HG02870 (cell line): ENCODE measurements around the gene CACNA1E.

Experiments
- ATAC-seq: cut with Tn5 transposase; IDR thresholded peaks from one replicate; pipeline ENCODE4 v1.9.1; 2021; ENCODE audit warnings: mild to moderate bottlenecking, moderate library complexity; ENCODE audit not compliant: unreplicated experiment

CACNA1E gene

DNA sequence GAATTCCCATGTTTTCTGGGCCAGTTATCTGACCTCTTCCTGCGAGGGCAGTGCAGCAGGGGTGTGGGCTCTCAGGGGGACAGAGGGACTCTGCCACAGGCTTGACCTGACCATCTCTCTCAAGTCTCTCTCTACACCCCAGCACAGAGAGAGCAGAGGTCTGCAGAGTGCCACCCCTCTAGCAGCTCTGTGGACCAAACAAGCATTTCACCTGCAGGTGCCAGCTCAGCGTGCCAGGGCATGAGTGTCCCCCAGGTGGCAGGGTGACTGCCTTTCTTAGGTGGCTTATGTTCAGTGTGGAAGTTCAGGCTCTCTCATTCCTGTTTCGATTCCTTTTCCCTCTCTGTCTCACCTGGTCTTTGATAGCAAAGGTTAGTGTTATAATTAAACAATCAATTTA, 191.3 kb downstream of the CACNA1E start:
- ATAC-seq, result no peak

DNA sequence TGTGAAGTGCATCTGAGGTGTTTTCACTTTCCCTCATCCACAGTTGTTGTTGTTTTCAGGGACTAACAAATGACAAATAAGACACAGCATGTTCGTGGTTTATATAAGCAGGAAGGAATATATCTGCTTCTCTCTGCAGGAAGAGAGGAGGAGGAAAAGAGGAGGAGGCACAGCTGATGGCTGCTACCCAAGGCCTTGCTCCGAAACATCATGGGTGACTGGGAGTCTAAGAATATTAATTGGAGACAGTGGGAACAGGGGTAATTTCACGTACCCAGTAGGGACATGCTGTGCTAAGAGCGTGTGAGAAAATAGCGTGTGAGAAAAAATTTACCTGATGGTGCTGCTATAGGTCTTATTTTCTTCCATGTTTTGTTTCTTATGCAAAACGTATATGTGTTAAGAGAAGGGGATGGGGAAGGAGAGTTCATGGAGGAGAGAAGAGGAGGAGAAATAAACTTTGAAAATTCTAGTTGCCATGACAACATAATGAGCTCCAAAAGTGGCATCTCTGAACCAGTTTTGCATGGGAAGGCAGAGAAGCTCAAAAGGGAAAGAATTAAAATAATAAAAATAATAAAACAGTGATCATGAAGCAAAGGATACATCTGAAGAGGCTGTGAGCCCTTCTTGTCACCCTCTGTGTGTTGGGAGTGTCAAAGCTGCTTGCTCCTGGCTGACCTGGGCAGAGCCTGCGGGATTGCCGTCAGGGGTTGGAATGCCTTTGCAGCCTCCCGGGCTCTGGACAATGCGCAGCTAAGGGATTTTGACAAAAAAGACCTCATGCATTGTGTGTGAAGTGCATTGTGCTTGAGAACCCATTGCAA, 192.0 kb downstream of the CACNA1E start:
- ATAC-seq, result no peak

DNA sequence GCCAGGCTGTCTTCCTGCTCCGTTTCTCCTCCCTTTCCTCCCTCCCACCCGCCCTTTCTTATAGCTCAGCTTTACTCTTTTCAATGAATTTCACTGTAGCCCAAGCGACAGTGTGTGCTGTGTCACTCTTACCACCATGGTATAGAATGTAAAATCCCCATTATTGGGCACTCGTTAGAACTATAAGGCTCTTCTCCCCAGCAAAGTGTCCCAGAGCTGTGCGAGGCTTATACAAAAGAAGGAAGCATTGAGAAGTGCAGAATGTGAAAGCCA, 192.5 kb downstream of the CACNA1E start:
- no peak for ATAC-seq

DNA sequence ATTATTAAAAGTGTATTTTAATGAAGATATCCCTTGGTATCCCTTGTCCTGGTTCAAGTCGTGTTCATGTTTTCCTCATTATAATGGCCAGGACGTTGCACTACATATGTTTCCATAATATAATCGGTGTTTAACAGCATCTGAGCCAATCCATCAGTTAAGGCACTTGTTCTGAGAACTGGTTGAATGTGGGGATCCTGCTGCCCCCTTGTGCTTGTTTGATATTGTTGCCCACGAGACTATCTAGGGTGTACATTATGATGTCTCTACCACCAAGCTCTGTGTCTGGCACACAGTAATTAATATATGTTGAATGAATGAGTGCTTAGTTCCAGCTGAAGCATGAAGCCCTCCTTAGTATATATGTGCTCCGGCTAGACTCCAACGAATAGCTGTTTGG, 193.0 kb downstream of the CACNA1E start:
- ATAC-seq, result no peak

DNA sequence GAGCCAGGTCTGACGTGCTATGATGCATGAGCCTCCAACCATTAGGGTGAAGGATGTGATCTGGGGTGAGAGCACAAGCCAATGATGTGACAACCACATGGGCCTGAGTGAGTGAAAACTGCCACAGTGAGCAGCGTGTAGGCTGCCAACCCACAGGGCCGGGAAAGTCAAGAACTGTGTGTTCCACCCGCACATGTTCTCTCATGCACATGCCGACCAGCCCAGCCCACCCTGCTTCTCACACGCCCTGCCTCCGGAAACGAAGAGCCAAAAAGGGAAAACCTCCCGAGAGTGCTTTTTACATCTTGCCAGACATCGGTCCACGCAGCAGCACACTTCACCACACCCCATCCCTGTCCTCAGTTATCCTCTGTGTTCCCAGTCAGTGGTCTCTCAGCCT, 197.0 kb downstream of the CACNA1E start:
- no peak for ATAC-seq

DNA sequence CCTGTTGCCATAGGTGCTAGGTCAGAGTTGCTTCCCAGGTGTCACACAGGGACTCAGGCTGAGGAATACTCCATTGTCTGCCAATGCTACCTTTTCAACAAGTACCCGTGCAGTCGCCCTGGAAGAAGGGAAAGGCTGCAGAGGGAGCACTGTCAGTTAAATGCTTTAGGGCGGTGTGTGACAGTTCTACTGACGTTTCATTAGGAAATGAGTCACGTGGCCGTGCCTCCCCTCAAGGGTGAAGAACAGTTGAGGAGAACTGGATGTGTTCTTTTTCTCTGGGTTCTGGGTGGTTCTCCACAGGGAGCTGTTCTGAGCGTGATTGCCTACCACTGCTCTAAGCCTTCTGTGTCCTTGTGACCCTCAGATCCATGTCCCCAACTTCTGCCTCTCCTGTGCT, 197.6 kb downstream of the CACNA1E start:
- no peak for ATAC-seq

DNA sequence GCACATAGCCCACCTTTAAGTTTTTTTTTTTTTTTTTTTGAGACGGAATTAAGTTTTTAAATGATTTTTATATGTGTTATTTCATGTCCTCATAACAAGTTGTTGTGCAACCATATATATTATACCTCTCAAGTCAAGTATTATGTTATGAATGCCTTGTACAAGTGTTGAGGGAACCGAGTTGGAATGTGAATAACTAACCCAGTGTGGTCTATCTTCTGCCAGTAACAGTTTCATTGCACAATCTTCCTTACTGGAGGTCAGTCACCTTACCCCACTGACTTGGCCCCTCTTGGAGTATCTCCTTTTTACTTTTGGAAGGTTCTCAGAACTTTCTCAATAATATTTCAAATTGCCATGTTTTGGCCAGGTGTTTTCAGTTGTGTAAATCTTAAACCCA, 201.9 kb downstream of the CACNA1E start:
- ATAC-seq, result no peak

DNA sequence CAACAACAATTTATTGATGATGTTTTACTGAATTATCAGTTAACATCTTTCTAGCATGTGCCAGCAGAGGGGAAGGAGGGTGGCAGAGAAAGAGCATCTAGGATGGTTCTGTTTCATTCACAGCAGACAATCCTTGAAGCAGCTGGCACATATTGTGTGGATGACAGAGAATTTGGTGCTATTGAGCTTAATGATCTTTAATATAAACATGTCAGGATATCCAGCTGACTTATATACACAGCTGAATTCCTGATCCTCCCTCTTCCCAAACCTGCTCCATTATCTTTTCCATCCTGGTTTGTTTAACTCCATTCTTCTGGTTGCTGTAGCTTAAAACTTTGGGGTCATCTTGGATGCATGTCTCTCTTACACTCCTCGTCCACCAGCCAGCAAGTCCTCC, 218.6 kb downstream of the CACNA1E start:
- ATAC-seq, result no peak

DNA sequence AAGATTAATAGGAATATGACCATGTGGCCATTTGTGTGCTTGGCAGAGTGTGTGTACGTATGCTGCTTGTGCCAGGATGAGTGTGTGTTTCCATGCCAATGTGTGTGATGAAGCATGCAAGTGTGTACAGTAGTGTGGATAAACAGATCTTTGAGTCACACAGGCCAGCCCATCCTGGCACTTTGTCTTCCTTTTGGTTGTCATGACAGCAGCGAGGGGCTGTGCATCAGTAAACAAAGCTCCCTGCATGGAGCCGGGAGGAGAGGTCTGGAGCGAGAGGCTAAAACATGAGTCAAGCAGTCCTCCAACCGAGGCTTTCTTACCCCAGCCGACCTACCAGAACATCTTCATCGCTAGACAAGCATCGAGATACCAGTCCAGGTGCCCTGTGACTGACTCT, 221.2 kb downstream of the CACNA1E start:
- ATAC-seq, result no peak

DNA sequence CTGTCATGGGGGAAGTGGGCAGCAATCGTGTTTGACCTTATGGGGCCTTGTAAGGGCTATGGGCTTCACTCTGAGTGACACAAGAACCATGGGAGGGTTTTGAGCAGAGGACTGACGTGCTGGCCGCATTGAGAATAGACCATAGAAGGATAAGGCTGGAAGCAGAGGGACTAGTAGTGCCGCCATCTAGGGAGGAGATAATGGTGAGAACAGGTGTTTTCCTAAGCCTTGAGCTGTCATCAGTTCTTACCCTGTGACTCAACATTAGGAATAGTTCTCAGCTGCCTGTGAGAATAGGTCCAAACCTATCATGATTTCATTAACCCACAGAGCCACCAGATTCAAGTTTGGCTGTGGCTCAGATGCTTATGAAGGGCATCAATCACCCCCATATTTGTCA, 228.5 kb downstream of the CACNA1E start:
- no peak for ATAC-seq

DNA sequence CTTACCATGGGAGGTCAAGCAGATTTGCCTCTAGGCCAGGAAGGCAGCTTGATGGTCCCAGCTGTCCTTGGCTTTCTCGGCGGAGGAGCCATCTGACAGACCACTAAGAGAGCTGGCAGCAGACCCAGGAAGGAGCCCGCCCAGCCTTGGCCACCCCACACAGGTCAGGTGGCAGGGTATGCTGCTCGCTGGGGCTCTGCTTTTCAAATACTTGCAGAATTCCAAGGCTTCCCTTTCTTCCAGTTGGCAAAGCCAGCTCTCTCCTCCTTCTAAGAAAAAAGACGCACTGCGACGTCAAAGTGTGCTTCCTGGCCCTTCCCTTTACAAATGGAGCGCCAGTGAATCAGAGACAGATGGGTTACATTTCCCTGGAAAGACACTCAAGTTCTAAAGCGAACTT, 229.4 kb downstream of the CACNA1E start:
- no peak for ATAC-seq

DNA sequence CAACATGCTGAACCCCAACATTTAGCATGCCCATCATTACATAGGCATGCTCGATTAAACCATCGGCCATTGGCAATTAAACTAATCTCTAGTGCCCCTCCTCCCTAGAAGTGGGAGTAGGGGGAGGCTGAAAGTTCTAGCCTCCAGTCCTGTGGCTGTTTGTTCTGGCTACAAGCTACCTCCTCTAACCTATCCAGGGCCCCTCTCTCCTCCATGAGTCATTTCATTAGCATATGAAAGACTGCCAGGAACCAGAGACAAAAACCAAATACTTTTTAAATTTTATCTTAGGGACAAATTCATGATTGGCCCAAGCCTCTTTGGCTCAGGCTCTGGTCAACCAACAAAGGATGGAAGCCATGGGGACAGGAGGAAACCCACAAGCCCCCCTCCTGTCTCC, 231.1 kb downstream of the CACNA1E start:
- no peak for ATAC-seq

DNA sequence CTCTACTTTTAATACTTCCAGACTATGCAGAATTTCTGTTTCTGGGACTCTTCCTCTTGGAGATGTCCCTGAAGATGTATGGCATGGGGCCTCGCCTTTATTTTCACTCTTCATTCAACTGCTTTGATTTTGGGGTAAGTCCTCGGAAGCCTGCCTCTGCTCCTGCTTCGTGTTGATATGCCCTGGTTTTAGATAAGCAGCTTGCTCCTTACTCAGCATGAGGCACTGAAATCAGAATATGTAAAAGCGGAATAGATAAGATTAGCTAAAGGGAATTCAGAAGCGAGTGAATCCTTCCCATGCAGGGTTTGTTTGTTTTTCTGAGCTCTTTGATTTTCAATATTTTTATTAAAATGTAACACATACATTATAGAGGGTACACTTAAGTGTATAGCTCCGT, 234.7 kb downstream of the CACNA1E start:
- ATAC-seq, result no peak

DNA sequence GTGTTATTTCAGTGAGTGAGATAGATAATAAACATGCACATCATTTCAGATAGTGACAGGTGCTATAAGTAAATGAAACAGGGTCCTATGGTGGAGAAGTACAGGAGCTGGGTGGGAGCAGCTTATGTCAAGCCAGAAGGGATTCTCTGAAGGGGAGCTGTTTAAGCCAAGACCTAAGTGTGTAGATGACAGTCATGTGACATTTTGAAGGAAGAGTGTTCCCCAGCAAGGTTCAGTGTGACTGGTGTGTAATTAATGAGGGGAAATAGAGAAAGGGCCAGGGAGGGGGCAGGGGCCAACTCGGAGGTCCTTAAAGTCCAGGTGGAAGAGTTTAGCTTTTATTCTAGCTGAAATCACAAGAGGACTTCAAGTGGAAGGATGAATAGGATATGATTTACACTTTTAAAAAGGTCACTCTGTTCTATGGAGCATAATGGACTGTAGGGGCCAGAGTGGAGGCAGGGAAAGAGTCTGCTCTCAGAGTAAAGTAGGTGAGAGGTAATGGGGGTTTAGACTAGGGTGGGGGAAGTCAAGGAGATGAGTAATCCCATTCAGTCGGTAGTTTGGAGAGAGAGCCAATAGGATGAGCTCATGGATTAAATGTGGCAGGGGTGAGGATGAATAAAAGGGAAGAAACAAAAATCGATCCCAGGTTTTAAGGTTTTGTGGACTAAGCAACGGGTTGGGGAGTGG, 243.1 kb downstream of the CACNA1E start:
- ATAC-seq, result no peak

DNA sequence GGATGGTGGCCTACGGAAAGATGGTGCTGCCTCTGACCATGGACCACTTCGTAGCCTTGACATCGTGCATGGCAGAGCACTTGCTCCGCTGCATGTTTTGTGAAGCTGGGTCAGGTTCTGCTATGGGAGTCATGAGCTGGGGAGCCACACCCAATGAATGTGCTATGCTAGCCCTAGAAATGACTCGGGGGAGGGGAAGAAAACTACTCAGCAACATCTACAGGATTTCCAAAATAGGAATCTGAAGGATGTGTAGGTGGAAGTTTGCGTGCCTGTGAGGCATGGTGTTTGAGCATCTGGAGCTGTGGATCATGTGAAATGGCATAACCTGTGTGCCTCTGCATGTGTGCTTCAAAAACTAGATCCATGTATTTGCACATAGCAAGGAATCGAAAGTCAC, 247.3 kb downstream of the CACNA1E start:
- ATAC-seq, result no peak

DNA sequence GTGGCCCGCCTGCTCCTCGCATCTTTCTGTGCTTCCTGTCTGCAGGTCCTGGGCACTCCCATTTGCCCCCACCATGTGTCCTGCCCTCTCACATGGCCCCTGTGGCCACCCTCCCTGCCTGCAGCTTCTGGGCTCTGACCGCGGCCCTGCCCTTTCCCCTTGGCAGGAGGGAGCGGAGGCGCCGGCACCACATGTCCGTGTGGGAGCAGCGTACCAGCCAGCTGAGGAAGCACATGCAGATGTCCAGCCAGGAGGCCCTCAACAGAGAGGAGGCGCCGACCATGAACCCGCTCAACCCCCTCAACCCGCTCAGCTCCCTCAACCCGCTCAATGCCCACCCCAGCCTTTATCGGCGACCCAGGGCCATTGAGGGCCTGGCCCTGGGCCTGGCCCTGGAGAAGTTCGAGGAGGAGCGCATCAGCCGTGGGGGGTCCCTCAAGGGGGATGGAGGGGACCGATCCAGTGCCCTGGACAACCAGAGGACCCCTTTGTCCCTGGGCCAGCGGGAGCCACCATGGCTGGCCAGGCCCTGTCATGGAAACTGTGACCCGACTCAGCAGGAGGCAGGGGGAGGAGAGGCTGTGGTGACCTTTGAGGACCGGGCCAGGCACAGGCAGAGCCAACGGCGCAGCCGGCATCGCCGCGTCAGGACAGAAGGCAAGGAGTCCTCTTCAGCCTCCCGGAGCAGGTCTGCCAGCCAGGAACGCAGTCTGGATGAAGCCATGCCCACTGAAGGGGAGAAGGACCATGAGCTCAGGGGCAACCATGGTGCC, 249.1 kb downstream of the CACNA1E start:
- ATAC-seq, result no peak

DNA sequence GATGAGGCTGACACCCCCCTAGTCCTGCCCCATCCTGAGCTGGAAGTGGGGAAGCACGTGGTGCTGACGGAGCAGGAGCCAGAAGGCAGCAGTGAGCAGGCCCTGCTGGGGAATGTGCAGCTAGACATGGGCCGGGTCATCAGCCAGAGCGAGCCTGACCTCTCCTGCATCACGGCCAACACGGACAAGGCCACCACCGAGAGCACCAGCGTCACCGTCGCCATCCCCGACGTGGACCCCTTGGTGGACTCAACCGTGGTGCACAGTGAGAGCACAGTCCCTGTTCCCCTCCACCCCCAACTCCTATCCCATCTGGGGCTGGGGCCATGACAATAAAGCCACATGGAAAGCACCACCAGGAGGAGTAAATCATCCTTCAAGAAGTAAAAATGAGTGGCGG, 250.2 kb downstream of the CACNA1E start:
- no peak for ATAC-seq

DNA sequence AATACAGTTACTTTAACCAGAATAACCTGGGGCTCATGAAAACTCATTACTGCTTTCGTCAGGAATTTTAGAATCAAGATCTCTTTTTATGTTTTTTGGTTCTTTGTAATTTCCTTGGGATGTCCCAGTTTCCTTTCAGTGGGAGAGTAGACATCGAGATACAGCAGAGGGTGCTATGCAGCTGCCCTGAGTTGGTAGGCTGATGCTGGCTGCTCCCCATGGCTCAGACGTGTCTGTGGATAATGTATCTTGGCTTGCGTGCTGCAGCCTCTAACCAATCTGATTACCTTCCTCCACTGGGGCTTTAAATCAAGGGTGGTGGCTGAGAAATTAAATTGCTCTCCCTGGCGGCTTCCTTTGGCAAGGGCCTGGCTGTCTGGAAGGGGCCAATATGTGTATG, 253.7 kb downstream of the CACNA1E start:
- no peak for ATAC-seq

DNA sequence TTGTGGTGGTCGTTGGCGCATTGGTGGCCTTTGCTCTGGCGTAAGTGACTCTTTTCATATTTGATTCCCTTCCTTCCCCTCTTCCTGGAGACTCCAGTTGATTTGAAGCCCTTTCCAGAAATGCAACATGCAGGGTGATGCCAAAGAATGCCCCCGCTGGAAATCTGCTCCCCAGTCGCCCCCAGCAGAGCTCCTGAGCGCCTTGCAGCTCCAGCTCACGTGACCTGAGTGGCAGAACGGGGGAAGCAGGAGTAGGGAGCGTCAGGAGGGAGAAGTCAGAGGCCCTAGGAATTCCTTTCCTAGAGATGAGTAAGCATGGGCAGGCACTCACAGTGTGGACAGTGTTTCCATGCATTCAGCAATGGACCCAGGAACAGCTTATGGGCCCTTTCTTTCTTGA, 255.9 kb downstream of the CACNA1E start:
- ATAC-seq, result no peak

DNA sequence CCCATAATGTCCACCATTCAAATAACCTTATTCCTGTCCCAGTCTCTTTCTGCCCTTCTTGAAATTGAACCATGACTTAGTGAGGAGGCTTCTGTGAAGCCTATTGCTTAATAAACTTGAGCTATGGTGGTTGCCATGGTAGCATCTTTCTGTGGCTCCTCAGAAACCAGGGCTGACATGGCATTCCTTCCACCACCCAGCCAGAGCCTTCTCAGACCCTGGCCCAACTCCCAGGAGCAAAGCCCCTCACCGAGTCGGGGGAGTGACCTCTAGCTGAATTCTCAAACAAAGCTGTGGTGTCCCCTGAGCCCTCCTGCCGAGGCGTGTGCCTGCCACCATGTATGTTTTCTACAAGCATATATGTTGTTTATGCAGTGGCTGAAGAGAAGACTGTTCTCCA, 259.1 kb downstream of the CACNA1E start:
- ATAC-seq, result no peak

DNA sequence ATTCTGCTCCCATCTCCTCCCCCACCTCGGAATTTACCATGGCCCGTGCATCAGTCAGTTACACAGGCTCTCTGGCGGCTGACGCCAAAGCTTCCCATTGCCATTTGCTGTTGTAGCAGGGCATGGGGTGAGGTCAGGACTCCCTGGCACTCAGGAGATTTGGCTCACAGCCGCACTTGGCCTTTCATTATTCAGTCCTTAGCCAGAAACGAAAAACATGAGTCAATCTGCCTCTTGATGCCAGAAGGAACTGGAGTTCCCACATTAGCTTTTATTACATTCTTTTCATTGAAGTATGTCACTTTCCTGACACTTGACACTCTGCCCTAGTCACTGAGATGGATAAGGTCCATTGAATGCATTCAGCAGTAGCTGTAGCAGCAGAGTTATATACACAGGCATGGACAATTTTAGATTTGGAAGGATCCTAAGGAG, 260.6 kb downstream of the CACNA1E start:
- ATAC-seq, result no peak

DNA sequence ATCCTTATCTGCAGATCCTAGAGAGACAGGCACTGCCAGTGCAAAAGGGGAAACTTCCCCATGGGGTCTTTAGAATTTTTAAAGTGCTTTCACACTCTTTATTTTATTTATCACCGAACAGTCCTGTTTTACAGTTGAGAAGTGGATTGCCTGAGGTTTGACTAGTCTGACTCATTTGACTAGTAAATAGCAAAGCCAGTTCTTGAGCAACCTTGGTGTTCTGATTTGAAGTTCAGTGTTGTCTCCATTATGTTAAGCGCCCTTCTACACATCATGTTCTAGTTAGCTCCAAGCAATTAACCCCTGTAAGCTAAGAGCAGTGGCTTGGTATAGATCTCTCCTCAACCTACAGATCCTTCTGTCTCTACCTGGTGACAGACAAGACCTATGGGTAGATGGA, 262.9 kb downstream of the CACNA1E start:
- ATAC-seq, result no peak
